Neural cell (in vitro differentiated cells): ENCODE results near the gene BTBD9. TPM values are rescaled to one million over a fixed set of nuclear protein-coding genes. Genes with fewer than 3 reads are reported as not detected.

Experiments
- H2AFZ ChIP-seq: fragments of 200-600, 300-800 bp; sonication (generic), shearing (Covaris generic); 2 replicates; pipeline ENCODE4 v1.6.0; 2014; ENCODE audit warnings: low read depth, mild to moderate bottlenecking, antibody characterized with exemption, low read length, moderate library complexity
- H3F3A ChIP-seq: fragments of 200-600 bp; shearing (Covaris generic); 2 replicates; pipeline ENCODE4 v1.6.1; 2016; ENCODE audit warnings: mild to moderate bottlenecking, moderate library complexity, mixed read lengths, antibody characterized with exemption, low read length; ENCODE audit not compliant: insufficient read depth, poor library complexity, severe bottlenecking
- H3K27ac ChIP-seq: fragments of 200-600, 300-800 bp; sonication (generic), shearing (Covaris generic); 2 replicates; pipeline ENCODE4 v1.5.1; 2014; ENCODE audit warnings: mild to moderate bottlenecking, low read length, moderate library complexity
- H3K27me3 ChIP-seq: fragments of 300-800, 200-600 bp; sonication (generic), shearing (Covaris generic); 2 replicates; pipeline ENCODE4 v1.6.0; 2014; ENCODE audit warnings: mild to moderate bottlenecking, low read depth, low read length, moderate library complexity; ENCODE audit not compliant: insufficient read depth
- H3K36me3 ChIP-seq: fragments of 300-800, 200-600 bp; sonication (generic), shearing (Covaris generic); 2 replicates; pipeline ENCODE4 v1.5.1; 2014; ENCODE audit warnings: mild to moderate bottlenecking, antibody characterized with exemption, low read length, moderate library complexity; ENCODE audit not compliant: insufficient read depth
- H3K4me2 ChIP-seq: fragments of 300-800, 200-600 bp; sonication (generic), shearing (Covaris generic); 2 replicates; pipeline ENCODE4 v1.6.0; 2014; ENCODE audit warnings: mild to moderate bottlenecking, low read length
- H3K4me3 ChIP-seq: fragments of 300-800, 200-600 bp; sonication (generic), shearing (Covaris generic); 2 replicates; pipeline ENCODE4 v1.5.1; 2014; ENCODE audit warnings: mild to moderate bottlenecking, low read length, moderate library complexity
- H3K79me2 ChIP-seq: fragments of 200-600 bp; shearing (Covaris generic); replicated peaks from 2 replicates; pipeline ENCODE4 v1.6.0; 2014; ENCODE audit warnings: mild to moderate bottlenecking, low read length, moderate library complexity; ENCODE audit not compliant: insufficient read depth
- H3K9ac ChIP-seq: fragments of 300-800, 200-600 bp; sonication (generic), shearing (Covaris generic); 2 replicates; pipeline ENCODE4 v1.6.1; 2016; ENCODE audit warnings: mild to moderate bottlenecking, low read length, mixed read lengths
- H3K9me2 ChIP-seq: fragments of 200-600 bp; shearing (Covaris generic); 2 replicates; pipeline ENCODE4 v1.6.1; 2016; ENCODE audit warnings: mild to moderate bottlenecking, low read length, mixed read lengths; ENCODE audit not compliant: insufficient read depth
- H3K9me3 ChIP-seq: fragments of 200-600, 300-800 bp; sonication (generic), shearing (Covaris generic); 2 replicates; pipeline ENCODE4 v1.6.1; 2016; ENCODE audit warnings: mild to moderate bottlenecking, mixed run types, low read length, moderate library complexity, mixed read lengths
- H4K20me1 ChIP-seq: fragments of 200-600 bp; shearing (Covaris generic); 2 replicates; pipeline ENCODE4 v1.6.1; 2016; ENCODE audit warnings: mild to moderate bottlenecking, mixed run types; ENCODE audit not compliant: insufficient read depth
- CTCF ChIP-seq: fragments of 450-650 bp; IDR thresholded peaks from 2 replicates; pipeline ENCODE4 v1.5.1; 2014; ENCODE audit warnings: antibody characterized with exemption, mild to moderate bottlenecking, moderate library complexity; ENCODE audit not compliant: poor library complexity, severe bottlenecking
- EP300 ChIP-seq: fragments of 450-650 bp; conservative IDR thresholded peaks from 2 replicates; pipeline ENCODE4 v1.6.1; 2014; ENCODE audit warnings: antibody characterized with exemption, mild to moderate bottlenecking, moderate library complexity; ENCODE audit not compliant: poor library complexity, severe bottlenecking
- EZH2 ChIP-seq: fragments of 200-600, 300-800 bp; shearing (Covaris generic), sonication (generic); IDR thresholded peaks from 2 replicates; pipeline ENCODE4 v1.6.1; 2014; ENCODE audit warnings: antibody characterized with exemption, low read length, borderline replicate concordance, mild to moderate bottlenecking; ENCODE audit not compliant: insufficient read depth, poor library complexity, severe bottlenecking
- MXI1 ChIP-seq: fragments of 450-650 bp; conservative IDR thresholded peaks from 2 replicates; pipeline ENCODE4 v1.6.1; 2014; ENCODE audit warnings: antibody characterized with exemption, mild to moderate bottlenecking; ENCODE audit not compliant: poor library complexity, severe bottlenecking
- POLR2AphosphoS5 ChIP-seq: IDR thresholded peaks from 2 replicates; pipeline ENCODE4 v1.6.1; 2012
- RAD21 ChIP-seq: fragments of 450-650 bp; conservative IDR thresholded peaks from 2 replicates; pipeline ENCODE4 v1.6.1; 2014; ENCODE audit warnings: antibody characterized with exemption, mild to moderate bottlenecking, moderate library complexity
- SMC3 ChIP-seq: fragments of 450-650 bp; conservative IDR thresholded peaks from 2 replicates; pipeline ENCODE4 v1.6.1; 2014; ENCODE audit warnings: antibody characterized with exemption, mild to moderate bottlenecking, moderate library complexity; ENCODE audit not compliant: poor library complexity
- TAF1 ChIP-seq: IDR thresholded peaks from 2 replicates; pipeline ENCODE4 v1.6.1; 2012; ENCODE audit warnings: low read depth
- polyA plus RNA-seq: library from polyadenylated mRNA; depleted of rRNA; stranded (reverse); fragments of >200 nt; gene quantifications from 2 replicates; pipeline ENCODE4 v1.2.3, GENCODE V29; 2014
- TF ChIP-seq, protein P1 (sequence below): IDR thresholded peaks from 2 replicates; pipeline ENCODE4 v1.6.1; 2012; ENCODE audit warnings: borderline replicate concordance

The BTBD9 gene
- polyA plus RNA-seq, 1 donor from 2014 or later: 6.2 TPM

DNA sequence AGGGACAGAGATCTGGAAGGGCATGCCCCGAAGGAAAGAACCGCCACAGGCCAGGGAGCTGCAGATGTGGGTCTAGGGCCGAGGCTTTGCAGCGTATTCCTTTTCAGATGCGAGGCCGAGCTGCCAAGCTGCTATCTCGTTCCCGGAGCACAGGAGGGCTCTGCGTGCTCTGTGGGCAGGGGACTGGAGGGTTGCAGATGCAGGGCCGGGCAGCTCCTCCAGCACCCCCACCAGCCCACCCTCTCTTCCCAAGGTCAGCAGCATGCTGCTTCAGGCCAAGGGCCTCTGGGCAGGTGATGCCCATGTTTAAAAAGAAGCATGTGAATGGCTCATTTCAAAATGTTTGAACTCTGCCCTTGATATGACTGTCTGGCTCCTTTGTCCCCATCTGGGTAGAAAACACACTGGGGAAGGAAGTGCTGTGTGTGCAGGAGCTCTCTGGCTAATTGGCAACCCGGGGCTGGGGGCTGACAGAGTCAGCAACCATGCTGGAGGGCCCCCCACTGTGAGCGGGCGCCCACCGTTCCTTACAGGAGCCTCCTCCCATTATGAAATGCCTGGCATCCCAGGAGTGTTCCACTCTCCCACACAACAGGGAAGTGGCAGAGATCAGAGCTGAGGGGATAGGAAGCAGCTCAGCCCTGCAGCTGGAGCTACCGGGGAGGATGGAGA lies 466.9 kb downstream of the BTBD9 start:
- Histone ChIP-seq H4K20me1 (no peaks in the 10 kb centered on the region), H3K79me2 (no peaks in the 10 kb centered on the region), H2AFZ (no peak overlapping the region), H3K27ac (no peak overlapping the region), H3K9ac (no peak overlapping the region), H3K9me2 (no peaks in the 10 kb centered on the region), H3K4me3 (no peak overlapping the region), H3K36me3 (no peaks in the 10 kb centered on the region), H3F3A (no peaks in the 10 kb centered on the region), H3K4me2 (no peak overlapping the region), H3K9me3 (no peaks in the 10 kb centered on the region), H3K27me3 (no peaks in the 10 kb centered on the region)
- TF ChIP-seq EP300 (no peak), CTCF (no peak), POLR2AphosphoS5 (no peak), EZH2 (no peak), SMC3 (no peak), RAD21 (no peak)

DNA sequence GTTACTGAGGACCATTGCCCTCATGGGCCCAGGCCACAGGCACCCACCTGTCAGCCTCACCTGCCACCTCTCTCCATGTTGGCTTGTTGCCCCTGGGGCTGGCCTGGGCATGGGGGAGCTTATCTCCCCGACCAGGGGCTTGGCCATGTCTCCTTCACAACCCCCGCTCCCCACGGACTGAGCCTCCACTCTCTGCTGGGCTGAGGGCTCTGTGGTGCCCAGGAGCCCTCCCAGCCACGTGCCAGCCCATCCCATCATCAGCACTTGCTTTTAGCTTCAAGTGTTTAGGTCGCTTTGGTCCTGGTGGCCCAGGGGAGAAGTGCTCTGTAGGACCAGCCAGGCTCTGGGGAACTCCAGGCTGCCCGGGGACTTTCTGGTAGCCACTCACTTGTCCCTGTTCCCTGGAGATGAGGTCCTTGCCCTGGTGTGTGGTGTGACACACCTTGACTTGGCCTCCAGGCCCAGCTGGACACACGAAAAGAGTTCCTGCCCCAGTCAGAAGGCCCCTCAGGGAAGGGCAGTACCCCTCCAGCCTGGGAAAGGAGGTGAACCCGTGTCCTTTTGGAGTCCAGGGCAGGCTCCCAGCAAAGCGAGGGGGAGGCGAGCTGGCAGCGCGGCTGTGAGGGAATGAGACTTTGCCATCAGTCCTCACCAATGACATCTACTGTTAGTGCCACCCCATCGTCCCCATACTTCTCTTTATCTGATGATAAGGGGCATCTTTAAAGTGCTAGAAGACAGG lies 467.6 kb downstream of the BTBD9 start:
- Histone ChIP-seq H4K20me1 (no peaks in the 10 kb centered on the region), H3K79me2 (no peaks in the 10 kb centered on the region), H2AFZ (no peak overlapping the region), H3K27me3 (no peaks in the 10 kb centered on the region), H3K9ac (no peak overlapping the region), H3K9me2 (no peaks in the 10 kb centered on the region), H3K9me3 (no peaks in the 10 kb centered on the region), H3K36me3 (no peaks in the 10 kb centered on the region), H3F3A (no peaks in the 10 kb centered on the region), H3K4me3 (no peak overlapping the region), H3K4me2 (no peak overlapping the region), H3K27ac (no peak overlapping the region)
- TF ChIP-seq CTCF (no peak), EP300 (no peak), RAD21 (no peak), POLR2AphosphoS5 (no peak), MXI1 (no peak), EZH2 (no peak), SMC3 (no peak), TAF1 (no peak)
- TF ChIP-seq, protein P1, sequence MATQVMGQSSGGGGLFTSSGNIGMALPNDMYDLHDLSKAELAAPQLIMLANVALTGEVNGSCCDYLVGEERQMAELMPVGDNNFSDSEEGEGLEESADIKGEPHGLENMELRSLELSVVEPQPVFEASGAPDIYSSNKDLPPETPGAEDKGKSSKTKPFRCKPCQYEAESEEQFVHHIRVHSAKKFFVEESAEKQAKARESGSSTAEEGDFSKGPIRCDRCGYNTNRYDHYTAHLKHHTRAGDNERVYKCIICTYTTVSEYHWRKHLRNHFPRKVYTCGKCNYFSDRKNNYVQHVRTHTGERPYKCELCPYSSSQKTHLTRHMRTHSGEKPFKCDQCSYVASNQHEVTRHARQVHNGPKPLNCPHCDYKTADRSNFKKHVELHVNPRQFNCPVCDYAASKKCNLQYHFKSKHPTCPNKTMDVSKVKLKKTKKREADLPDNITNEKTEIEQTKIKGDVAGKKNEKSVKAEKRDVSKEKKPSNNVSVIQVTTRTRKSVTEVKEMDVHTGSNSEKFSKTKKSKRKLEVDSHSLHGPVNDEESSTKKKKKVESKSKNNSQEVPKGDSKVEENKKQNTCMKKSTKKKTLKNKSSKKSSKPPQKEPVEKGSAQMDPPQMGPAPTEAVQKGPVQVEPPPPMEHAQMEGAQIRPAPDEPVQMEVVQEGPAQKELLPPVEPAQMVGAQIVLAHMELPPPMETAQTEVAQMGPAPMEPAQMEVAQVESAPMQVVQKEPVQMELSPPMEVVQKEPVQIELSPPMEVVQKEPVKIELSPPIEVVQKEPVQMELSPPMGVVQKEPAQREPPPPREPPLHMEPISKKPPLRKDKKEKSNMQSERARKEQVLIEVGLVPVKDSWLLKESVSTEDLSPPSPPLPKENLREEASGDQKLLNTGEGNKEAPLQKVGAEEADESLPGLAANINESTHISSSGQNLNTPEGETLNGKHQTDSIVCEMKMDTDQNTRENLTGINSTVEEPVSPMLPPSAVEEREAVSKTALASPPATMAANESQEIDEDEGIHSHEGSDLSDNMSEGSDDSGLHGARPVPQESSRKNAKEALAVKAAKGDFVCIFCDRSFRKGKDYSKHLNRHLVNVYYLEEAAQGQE: no peak
